Peyer's patch (tissue), 4 donors: Measurements from ENCODE around the gene DNASE1L2. TPM values are rescaled to one million over a fixed set of nuclear protein-coding genes. Genes with fewer than 3 reads are reported as not detected.
"Not testable (repeated sequence)": the region's sequence is repeated elsewhere in the genome, so short reads cannot be mapped to it uniquely, and the experiment has no call there.

Source experiments
- DNase-seq, 3 donors: peaks; one replicate each; pipeline ENCODE4 v3.0.0-alpha.2; 2017 to 2019
- H3K27ac ChIP-seq, 4 donors: fragments of 200-600 bp; sonication (generic); one replicate each; pipeline ENCODE4 v1.5.1; 2016 to 2019
- H3K27me3 ChIP-seq, 2 donors: fragments of 200-600 bp; sonication (generic); one replicate each; pipeline ENCODE4 v1.5.1; 2019
- H3K36me3 ChIP-seq, 3 donors: fragments of 200-600 bp; sonication (generic); one replicate each; pipeline ENCODE4 v1.5.1; 2016 to 2019
- H3K4me1 ChIP-seq, 4 donors: fragments of 200-600 bp; sonication (generic); one replicate each; pipeline ENCODE4 v1.5.1; 2016 to 2019
- H3K4me3 ChIP-seq, 4 donors: fragments of 200-600 bp; sonication (generic); 1 replicate in 3 of 4; 2 replicates in 1 of 4; pipeline ENCODE4 v1.5.1; 2016 to 2019; ENCODE audit warnings: mild to moderate bottlenecking in 1 of 4
- H3K9me3 ChIP-seq, 4 donors: fragments of 200-600 bp; sonication (generic); one replicate each; pipeline ENCODE4 v1.5.1; 2016 to 2019; ENCODE audit warnings: mild to moderate bottlenecking in 1 of 4
- CTCF ChIP-seq, 6 experiments: fragments of 450-650 bp in 4 of 6; fragments of 200-600 bp in 2 of 6; sonication (generic) in 1 of 6; IDR thresholded peaks; one replicate each; pipeline ENCODE4 v1.5.1; 2017 to 2019; ENCODE audit warnings: antibody characterized with exemption in 6 of 6, mild to moderate bottlenecking in 3 of 6, moderate library complexity in 1 of 6
- POLR2A ChIP-seq, 2 donors: fragments of 450-650 bp; IDR thresholded peaks; one replicate each; pipeline ENCODE4 v1.5.1; 2017; ENCODE audit warnings: antibody characterized with exemption in 2 of 2, mild to moderate bottlenecking in 2 of 2, moderate library complexity in 2 of 2
- total RNA-seq, 4 donors: library from RNA; depleted of rRNA; stranded (reverse); fragments of >200 nt; gene quantifications; one replicate each; pipeline ENCODE4 v1.1.0, GENCODE V29; 2016

The DNASE1L2 gene
- total RNA-seq, 4 donors from 2014 or later: 2.0 to 2.8 (median 2.5) TPM; not detected in 1

- peaks cover 0 to 90% (median 0%) of the 10 kb centered on the region in 3 donors for H3K36me3 ChIP-seq
- TF ChIP-seq CTCF (IDR thresholded peaks at IDR 0.05) (no peak), POLR2A (IDR thresholded peaks at IDR 0.05) (no peak)
These were observed 20.4 kb downstream of the DNASE1L2 start for GRCh38 chr16:2256531-2257140.

DNA sequence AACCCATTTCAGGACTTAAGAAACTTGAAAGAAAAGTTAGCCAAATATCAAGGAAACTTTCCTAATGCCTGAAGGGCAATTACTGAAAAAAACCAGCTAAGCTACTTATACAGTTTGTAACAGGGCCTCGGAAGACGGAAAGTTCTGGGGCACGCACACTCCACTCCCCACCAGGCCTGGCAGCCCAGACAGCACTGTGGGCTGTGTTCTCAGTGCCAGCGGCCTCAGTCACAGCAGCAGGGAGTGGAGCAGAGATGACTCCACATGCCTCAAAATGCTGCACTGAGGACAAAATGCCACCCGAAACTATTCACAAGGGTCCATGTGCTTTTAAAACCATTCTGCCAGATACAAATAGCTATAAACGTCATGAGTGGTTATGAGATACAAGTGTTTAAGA, 21.5 kb downstream of the DNASE1L2 start:
- no peak overlapping the region for H3K27ac ChIP-seq
- no peak for DNase-seq
- no peaks in the 10 kb centered on the region for H3K4me1 ChIP-seq
- no peak overlapping the region for H3K4me3 ChIP-seq
- no peaks in the 10 kb centered on the region for H3K9me3 ChIP-seq
- TF ChIP-seq CTCF (IDR thresholded peaks at IDR 0.05) (no peak), POLR2A (IDR thresholded peaks at IDR 0.05) (no peak)
- peaks cover 0 to 100% (median 0%) of the 10 kb centered on the region in 3 donors for H3K36me3 ChIP-seq
- H3K27me3 ChIP-seq: no peaks in the 10 kb centered on the region

More at GRCh38 chr16:2256531-2257140, 20.4 kb downstream of the DNASE1L2 start:
- Histone ChIP-seq H3K4me1 (peaks cover 0 to 7% (median 5%) of the 10 kb centered on the region in 4 donors), H3K27ac (no peak overlapping the region), H3K27me3 (no peaks in the 10 kb centered on the region), H3K4me3 (no peak overlapping the region), H3K9me3 (no peaks in the 10 kb centered on the region)
- no peak for DNase-seq

DNA sequence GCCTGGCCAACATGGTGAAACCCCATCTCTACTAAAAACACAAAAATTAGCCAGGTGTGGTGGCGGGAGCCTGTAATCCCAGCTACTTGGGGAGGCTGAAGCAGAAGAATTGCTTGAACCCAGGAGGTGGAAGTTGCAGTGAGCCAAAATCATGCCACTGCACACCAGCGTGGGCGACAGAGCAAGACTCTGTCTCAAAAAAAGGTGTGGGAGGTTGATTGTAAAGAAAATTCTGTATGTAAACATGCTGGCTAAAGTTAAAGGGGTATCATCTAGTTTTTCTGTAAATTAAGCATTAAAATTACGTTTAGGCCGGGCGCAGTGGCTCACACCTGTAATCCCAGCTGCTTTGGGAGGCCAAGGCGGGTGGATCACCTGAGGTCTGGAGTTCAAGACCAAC, 22.3 kb downstream of the DNASE1L2 start:
- not testable (repeated sequence) for H3K27me3 ChIP-seq, H3K9me3 ChIP-seq, H3K4me3 ChIP-seq, DNase-seq, H3K27ac ChIP-seq, H3K4me1 ChIP-seq
- H3K36me3 ChIP-seq: peaks cover 0 to 100% (median 0%) of the 10 kb centered on the region in 3 donors

DNA sequence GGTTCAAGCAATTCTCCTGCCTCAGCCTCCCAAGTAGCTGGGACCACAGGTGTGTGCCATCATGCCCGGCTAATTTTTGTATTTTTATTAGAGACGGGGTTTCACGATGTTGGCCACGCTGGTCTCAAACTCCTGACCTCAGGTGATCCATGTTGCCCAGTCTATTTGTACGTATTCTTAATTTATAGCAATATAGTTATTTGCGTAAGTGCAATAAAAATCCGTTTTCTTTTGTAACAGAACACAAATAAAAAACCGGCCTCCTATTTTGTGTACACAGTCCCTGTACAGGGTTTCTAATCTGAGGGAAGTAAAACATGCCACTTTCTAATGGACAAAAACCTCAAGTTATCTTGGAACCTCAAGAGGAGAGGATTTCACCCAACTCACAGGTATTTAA, 24.0 kb downstream of the DNASE1L2 start:
- Histone ChIP-seq H3K4me3 (no peak overlapping the region), H3K27me3 (no peaks in the 10 kb centered on the region), H3K36me3 (peaks cover 0 to 92% (median 0%) of the 10 kb centered on the region in 3 donors), H3K4me1 (peaks cover 0 to under 1% (median 0%) of the 10 kb centered on the region in 4 donors), H3K9me3 (no peaks in the 10 kb centered on the region), H3K27ac (no peak overlapping the region)
- no peak for DNase-seq
- TF ChIP-seq CTCF (IDR thresholded peaks at IDR 0.05) (no peak), POLR2A (IDR thresholded peaks at IDR 0.05) (no peak)

DNA sequence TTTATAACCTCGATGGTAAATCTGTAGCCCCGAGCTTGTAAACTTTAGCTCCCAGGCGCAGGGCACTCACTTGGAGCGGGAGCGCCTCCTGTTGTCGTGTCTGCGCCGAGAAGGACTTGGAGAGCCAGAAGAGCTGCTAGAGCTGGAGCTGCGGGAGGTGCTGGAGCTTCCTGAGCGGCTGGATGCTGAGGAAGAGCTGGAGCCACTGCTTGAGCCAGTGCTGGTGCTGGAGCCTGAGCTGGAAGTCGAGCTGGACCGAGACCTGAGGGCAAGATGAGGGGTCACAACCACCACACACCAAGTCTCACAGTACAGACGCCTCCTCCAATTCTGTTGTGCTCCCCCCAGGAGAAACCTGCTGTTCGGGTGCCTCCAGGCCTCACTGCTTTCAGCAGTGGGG, 26.8 kb downstream of the DNASE1L2 start:
- not testable (repeated sequence) for H3K4me3 ChIP-seq, H3K27ac ChIP-seq, H3K27me3 ChIP-seq, DNase-seq, H3K9me3 ChIP-seq
- H3K36me3 ChIP-seq: peaks cover 0 to 64% (median 0%) of the 10 kb centered on the region in 3 donors
- H3K4me1 ChIP-seq: peaks cover 0 to 18% (median 3%) of the 10 kb centered on the region in 4 donors

GRCh38 chr16:2266887-2267286, 30.6 kb downstream of the DNASE1L2 start:
- H3K4me1 ChIP-seq: peaks cover 0 to 36% (median 8%) of the 10 kb centered on the region in 4 donors
- peak overlapping the region; percentile 90 to 97 (median 94) for H3K27ac ChIP-seq

DNA sequence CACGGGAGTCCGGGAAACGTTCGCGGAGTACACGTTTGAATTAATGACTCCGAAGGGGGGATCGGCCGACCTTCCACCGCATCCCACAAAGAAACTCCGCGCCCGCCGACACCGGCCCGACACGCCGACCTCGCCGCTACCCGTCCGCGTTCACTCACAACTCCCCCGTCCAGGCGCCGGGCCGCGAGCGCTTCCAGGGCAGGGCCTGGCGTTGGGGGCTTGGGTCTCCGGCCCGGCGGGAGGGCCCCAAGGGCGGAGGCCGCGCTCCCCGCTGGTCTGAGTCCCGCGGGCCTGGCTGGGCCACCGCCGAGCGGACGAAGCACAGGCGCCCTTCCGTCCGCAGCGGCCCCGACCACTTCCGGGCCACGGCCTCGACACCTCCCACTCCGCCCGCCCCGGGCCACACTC, 31.3 kb downstream of the DNASE1L2 start:
- H3K4me3 ChIP-seq: peak overlapping the region; percentile 72 to 88 (median 78)
- peak overlapping the region; percentile 90 to 97 (median 94) for H3K27ac ChIP-seq
- not testable (repeated sequence) for DNase-seq, H3K9me3 ChIP-seq, H3K27me3 ChIP-seq
- H3K36me3 ChIP-seq: peaks cover 0 to 19% (median 0%) of the 10 kb centered on the region in 3 donors
- peaks cover 0 to 36% (median 8%) of the 10 kb centered on the region in 4 donors for H3K4me1 ChIP-seq

More at GRCh38 chr16:2266887-2267286, 30.6 kb downstream of the DNASE1L2 start:
- not testable (repeated sequence) for H3K27me3 ChIP-seq, H3K9me3 ChIP-seq, DNase-seq
- peaks cover 0 to 26% (median 0%) of the 10 kb centered on the region in 3 donors for H3K36me3 ChIP-seq
- H3K4me3 ChIP-seq: peak overlapping the region; percentile 72 to 88 (median 78)
